IPS-18c (cell line): ENCODE measurements around the gene ARHGAP10.

Source experiments
- H3K4me3 ChIP-seq: 2 replicates; pipeline ENCODE4 v1.7.0; 2013; ENCODE audit warnings: low read depth, mild to moderate bottlenecking, low read length, moderate library complexity; ENCODE audit not compliant: insufficient read depth
- H3K9me3 ChIP-seq: one replicate; pipeline ENCODE4 v1.6.1; 2013; ENCODE audit warnings: mild to moderate bottlenecking, low read length, moderate library complexity; ENCODE audit not compliant: control insufficient read depth, insufficient read depth

ARHGAP10 gene

DNA sequence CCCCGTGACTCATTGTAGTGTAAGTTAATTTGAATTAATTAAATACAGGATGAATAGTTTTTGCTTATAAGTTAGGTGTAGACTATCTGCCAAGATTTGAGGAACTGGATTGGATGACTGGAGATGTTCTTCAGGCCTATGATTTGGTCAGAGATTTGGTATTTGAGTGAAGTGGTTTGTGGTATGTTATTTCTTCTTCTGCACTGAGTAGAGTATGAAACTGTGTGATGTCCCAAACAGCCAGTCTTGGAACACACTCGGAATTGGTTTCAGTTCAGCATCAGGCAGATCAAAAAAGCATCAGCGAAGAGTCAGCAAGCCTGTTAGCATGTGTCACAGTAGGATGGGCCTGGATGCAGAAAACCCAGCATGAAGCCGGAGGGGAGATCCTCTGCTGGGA, 294.1 kb downstream of the ARHGAP10 start:
- Histone ChIP-seq H3K9me3 (peaks cover 3% of the 10 kb centered on the region), H3K4me3 (no peak overlapping the region)

DNA sequence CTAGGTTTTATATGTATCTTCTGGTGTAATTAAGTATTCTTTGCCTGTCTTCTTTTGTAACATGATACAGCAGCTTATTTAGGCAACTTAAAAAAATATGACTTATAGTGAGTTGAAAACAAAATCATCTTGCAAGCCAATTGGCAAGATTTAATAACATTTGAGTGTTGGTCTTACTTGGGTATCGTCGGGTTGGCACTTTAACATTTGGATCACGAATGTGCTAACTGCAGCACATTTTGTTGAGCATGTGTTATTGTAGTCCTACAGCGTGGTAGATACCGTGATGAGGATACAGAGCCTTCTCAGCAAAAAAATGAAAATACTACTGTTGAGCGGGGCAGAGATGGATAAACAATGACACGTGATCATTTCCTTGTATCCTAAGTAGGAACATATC, 295.3 kb downstream of the ARHGAP10 start:
- H3K4me3 ChIP-seq, result no peak overlapping the region

DNA sequence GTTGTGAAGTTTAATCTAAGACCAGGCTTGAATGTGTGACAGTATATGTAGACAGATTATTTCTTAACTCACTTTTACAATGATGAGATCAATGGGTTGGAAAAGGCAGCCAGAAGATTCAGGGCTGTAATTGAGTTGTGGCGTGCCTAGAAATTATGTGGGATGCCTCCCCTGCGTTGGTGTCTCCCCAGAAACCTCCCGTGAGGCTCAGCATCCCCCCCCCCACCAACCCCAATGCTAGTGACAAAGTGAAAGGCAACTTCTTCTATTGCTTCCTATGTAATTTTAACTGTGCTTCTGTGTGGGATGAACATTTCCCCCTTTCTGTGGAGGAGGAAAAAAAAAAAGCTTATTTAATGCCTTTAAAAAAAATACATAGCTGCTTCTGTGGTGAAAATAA, 297.9 kb downstream of the ARHGAP10 start:
- Histone ChIP-seq H3K9me3 (peaks cover 3% of the 10 kb centered on the region), H3K4me3 (no peak overlapping the region)

More for the DNA sequence above, 295.3 kb downstream of the ARHGAP10 start:
- H3K9me3 ChIP-seq, result peaks cover 3% of the 10 kb centered on the region

DNA sequence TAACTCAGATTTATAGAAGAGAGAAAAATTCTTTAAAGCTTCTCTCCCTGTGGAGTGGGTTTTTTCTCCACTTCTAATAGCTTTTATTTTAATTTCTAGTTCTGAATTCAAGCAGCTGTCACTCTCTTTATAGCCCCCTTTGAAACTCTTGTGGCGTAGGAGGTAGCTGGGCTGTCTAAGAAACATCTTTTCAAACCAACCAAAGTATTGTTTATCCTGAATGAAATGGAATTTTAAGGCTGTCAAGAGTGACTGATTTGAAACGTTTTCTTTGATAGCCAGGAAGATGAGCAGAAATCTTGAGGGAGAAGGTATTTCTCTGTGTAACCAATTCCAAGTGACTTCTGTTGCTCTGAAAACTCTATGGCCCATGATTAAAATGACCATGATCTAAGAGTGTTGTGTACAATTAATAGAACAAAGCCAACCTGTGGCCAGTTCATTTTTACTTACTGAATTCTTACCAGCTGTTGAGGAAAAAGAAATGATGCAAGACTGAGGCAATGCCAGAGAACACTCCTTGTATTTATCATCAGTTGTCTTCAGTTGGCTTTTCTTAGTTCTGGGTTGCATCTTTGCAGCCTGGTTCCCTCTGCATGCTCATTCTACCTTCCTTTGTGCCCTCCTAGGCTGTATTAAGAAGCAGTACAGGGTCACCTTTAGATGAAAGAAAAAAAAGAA, 298.4 kb downstream of the ARHGAP10 start:
- Histone ChIP-seq H3K4me3 (no peak overlapping the region), H3K9me3 (peaks cover 3% of the 10 kb centered on the region)

DNA sequence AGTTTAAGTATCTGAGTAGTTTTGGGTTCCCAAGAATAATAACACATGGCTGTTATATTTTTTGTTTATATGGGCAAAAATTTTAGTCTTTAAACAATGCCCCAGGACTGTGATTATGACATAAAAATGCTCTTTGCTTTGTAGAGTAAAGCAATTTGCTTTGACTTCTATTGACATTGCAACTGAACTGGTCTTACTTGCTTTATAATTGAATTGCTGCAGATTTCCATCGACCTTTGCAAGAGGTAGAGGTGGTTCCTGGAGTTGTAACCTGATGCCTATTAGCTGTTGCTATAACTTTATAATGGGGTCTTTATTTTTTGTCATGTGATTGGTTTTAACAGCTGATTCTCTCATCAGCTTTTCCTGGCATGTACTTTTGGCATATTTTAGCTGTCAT, 302.9 kb downstream of the ARHGAP10 start:
- H3K4me3 ChIP-seq, result no peak overlapping the region
- H3K9me3 ChIP-seq, result no peaks in the 10 kb centered on the region

DNA sequence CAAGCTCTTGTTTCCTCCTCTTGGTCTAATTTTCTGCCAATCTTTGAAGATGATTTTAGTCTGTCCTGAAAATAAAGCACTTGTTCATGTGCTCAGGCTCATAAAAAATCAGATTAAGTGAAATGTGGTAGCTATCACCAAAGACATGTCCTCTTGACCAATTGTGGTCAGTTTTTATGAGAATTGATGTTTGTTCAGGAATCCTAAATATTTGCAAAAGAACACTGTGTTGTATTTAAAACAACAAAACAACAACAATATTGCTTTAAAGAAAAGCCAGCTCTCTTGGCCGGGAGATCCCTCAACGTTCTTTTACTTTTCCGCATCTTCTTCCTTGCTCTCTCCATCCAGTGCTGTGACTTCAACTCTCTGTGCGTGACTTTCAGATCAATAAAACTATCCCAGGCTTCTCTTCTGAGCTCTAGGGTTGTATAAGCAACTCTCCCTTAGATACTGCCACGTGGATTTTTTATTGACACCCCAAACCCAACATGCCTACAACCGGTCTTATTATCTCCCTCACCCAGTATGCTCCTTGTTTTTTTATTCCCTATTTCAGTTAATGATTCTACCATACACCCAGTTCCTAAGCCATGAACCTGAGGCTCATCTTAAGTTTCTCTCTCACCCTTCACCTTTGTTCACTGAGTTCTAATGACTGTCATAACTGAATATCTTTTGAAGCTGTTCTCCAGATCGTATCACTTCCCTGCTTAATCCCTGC, 309.9 kb downstream of the ARHGAP10 start:
- no peaks in the 10 kb centered on the region for H3K9me3 ChIP-seq

DNA sequence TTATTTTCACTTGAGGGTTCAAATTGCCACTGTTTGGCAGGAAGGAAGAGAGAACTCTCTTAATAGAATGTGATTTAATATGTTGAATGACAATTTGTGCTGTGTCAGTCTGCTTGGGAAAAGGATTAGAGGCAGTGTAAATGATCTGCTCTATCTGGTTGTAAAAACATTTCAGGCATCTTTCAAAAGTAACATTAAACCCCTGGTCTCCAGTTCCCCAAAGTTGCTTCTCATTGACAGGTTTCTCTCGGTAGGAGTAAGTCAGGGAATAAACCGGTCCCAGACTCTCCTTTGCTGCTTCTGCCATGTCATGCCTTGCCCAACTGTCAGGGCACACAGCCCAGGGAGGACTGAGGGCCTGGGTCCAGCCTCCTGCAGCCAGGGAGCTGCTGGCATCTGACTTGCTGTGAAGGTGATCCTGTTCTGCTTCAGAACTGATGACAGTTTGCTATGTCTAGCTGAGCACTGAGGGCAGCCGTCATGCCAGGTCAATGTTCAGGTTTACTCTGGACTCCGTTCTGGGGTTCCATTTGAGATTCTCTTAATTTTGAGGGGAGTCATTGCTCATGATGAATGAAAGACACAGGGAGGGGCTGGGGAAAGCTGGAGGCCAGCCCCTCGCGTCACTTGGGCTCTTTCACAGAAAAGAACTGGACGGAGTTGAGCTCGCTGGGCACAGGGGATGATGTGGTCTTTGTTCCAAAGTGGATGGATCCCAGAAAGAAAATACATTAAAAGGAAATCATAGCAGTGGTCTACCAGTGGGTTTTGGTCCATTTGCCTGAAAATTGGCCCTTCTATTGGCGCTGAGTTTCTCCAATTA, 312.4 kb downstream of the ARHGAP10 start:
- H3K4me3 ChIP-seq, result no peak overlapping the region

More for the DNA sequence above, 309.9 kb downstream of the ARHGAP10 start:
- H3K4me3 ChIP-seq, result no peak overlapping the region

DNA sequence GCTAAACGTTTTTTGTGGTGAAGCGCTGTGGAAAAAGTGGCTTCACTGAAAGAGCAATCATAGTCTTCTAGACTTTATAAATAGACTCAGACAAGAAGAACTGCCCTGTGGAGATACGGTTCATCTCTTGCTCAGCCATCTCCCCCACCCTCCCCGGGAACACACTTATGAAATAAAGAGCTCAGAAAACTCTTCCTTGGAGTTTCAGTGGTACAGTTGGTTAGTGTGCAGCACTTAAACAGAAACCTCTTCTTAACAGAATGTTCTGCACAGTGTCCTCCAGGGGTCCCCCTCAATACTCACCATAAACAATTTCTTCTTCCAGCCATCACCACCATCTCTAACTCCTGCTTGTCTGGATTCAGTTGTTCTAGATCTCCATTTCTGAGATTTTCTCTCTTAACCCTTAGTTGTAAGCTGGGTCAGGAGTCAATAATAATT, 313.0 kb downstream of the ARHGAP10 start:
- H3K4me3 ChIP-seq, result no peak overlapping the region
- H3K9me3 ChIP-seq, result no peaks in the 10 kb centered on the region

More for the DNA sequence above, 312.4 kb downstream of the ARHGAP10 start:
- no peaks in the 10 kb centered on the region for H3K9me3 ChIP-seq

DNA sequence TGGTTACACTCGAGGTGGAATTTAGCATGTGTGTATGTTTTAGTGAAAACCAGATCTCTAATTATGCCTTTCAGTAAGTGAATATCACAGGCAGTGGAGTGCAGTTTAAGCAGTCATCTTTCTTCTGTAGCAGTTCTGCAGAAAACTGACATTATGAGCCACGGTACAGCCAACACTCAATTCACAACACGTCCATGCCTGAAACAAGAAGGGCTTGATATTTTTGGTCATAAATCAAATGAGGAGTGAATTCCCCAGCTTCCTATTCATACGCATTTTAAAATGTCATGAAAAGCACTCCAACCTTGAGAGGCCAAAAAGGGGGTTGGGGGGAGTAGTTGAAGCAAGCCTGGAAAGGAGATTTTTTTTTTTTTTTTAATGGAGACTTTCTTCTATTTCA, 316.7 kb downstream of the ARHGAP10 start:
- H3K4me3 ChIP-seq, result no peak overlapping the region
- H3K9me3 ChIP-seq, result no peaks in the 10 kb centered on the region

DNA sequence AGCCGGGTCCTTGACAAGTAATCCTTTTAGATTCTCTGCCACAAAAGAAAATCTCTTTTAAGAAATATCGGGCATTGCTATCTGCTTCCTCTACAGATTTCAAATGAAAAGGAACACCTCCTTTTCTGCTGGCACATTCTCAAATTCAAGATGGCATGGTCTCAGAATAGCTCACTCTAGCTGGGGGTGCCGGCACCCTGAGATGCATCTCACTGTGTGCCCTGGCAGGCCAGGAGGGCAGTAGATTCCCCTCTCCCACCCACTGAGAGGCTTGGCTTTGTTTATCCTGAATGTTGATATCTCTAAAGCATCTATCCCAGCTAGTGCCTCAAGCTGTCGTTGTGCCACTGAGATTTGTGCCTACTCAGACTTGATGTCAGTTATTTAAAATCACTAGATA, 319.5 kb downstream of the ARHGAP10 start:
- Histone ChIP-seq H3K4me3 (no peak overlapping the region), H3K9me3 (no peaks in the 10 kb centered on the region)

DNA sequence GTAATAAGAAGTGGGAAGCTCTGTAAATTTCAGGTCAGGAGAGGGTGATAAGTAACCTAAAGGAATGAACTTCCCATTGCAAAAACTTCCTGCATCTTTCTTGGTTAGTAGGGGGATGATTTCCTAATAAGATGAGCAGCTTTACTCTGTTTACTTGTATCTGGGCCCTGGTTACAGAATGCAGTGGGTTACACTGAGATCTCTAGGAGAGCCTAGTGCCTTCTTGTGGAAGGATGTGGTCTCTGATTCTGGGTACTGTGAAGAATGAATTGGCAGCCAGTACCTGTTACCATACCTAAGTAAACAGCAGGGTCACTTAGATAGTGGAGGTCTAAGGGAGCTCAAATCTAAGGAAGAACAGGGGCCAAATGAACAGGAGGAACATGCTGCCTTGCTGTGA, 320.6 kb downstream of the ARHGAP10 start:
- H3K4me3 ChIP-seq, result no peak overlapping the region

DNA sequence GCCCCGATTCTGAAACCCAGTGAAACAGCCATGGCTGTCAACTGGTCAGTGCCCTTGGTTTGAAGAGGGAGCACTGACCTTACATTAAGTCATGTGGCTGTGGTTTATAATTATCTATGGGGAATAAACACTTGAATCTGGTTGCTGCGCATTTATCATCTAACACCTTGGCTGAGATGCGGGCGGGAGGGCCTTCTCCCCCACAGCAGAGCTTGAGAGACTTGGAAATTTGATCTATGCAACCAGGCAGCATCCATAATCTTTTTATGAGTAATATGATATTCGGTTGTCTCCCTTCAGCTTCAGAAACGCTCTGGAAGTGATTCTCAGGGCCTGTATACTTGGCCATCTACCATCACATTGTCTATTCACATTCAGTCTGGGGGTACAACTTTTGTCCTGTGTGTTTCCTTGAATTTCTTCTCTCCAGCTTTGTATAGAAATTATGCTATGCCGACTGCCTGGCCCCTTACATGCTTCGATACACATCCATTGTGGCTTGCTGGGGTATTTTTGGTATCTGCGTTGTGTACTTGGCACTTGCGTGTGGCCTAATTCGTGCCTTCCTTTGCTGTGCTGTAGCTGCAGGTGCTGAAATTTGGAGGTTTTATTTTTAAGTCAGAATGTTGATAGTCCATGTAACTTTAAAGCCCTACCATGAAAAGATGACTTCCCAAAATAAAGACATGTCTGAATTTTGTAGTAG, 321.6 kb downstream of the ARHGAP10 start:
- no peak overlapping the region for H3K4me3 ChIP-seq
- no peaks in the 10 kb centered on the region for H3K9me3 ChIP-seq

More for the DNA sequence above, 320.6 kb downstream of the ARHGAP10 start:
- H3K9me3 ChIP-seq, result no peaks in the 10 kb centered on the region

DNA sequence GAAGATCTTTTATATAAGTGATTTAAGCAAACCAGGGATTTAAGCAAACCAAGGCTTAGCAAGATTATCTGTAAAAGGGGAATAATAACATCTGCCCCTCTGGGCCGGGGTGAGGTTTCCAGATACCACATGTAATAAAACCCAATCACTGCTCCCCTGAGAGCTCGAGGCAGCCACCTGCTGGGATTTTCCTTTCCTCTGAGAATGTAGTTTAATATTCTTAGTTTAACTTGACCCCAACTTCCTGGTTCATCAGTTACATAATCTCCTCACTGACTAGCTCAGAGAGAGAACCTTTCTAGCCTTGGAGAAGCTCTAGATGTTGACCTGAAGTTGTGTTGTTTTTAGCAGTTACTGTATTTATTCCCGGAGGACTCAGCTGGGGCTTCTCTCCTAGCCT, 322.4 kb downstream of the ARHGAP10 start:
- H3K4me3 ChIP-seq, result no peak overlapping the region

DNA sequence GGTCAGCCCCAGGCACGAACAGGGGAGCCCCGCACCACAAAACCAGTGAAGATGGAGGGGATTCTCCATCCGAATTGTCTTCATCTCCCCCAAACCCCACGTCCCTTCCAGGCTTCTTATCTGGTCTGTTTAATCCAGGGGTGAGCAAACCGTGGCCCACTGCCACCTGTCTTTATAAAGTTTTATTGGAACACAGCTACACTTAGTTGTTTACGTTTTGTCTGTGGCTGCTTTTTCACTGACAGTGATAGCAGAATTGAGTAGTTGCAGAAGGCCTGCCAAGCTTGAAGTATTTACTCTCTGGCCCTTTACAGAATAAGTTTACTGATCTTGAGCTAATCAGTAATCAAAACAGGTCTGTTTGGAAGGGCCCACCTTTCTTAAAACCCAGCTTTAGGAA, 324.0 kb downstream of the ARHGAP10 start:
- Histone ChIP-seq H3K9me3 (no peaks in the 10 kb centered on the region), H3K4me3 (no peak overlapping the region)

More for the DNA sequence above, 322.4 kb downstream of the ARHGAP10 start:
- H3K9me3 ChIP-seq, result no peaks in the 10 kb centered on the region

DNA sequence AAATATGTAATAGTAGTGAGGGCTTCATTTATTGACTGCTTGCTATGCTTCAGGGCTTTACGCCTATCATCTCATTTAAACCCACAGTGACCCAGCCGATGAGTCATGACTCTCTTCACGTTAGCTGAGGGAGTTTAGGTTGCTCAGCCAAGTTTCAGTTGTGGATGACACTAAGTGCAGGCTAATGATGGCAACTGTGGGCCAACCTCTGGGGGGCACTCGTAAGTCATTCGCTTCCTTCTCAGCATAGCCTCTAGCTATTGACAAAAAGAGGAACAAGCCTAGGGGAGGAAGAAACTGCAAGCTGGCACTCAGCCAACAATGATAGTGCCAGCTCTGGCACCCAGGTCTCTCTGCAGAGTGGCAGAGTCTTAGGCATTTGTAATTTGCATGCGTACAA, 325.0 kb downstream of the ARHGAP10 start:
- no peak overlapping the region for H3K4me3 ChIP-seq
- H3K9me3 ChIP-seq, result no peaks in the 10 kb centered on the region

DNA sequence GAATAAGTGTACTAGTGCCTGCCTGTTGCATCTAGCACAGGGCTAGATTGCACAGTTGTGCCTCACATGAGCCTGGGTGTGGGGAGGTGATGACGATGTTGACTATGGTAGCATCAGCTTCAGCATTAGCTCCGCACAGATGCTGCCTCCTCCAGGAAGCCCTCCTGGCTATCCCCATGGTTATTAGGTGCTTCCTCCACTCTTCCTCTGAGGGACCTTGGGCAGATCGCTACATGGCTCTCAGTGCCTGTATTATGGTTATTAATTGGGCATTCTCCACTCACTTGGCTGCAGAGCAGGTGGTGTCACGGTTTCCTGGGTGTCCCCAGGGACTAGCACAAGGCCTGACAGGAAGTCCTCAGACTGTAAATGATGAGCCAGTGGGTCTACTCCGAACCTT, 325.6 kb downstream of the ARHGAP10 start:
- H3K9me3 ChIP-seq, result no peaks in the 10 kb centered on the region
- no peak overlapping the region for H3K4me3 ChIP-seq
